Endodermal cell (in vitro differentiated cells): ENCODE data around the gene ZBTB7C. TPM values are rescaled to one million over a fixed set of nuclear protein-coding genes. Genes with fewer than 3 reads are reported as not detected.

ENCODE experiments used
- DNase-seq: peaks from one replicate; pipeline ENCODE4 v3.0.0-alpha.2; 2017
- H3K27ac ChIP-seq: 2 replicates; pipeline ENCODE4 v1.5.1; 2013; ENCODE audit warnings: mild to moderate bottlenecking, low read depth, low read length, moderate library complexity
- H3K27me3 ChIP-seq: 2 replicates; pipeline ENCODE4 v1.6.1; 2013; ENCODE audit warnings: mild to moderate bottlenecking, low read length, moderate library complexity; ENCODE audit not compliant: insufficient read depth, control insufficient read depth, poor library complexity, severe bottlenecking
- H3K36me3 ChIP-seq: 2 replicates; pipeline ENCODE4 v1.7.0; 2013; ENCODE audit warnings: mild to moderate bottlenecking, low read length, moderate library complexity; ENCODE audit not compliant: control insufficient read depth, insufficient read depth
- H3K4me1 ChIP-seq: one replicate; pipeline ENCODE4 v1.7.0; 2013; ENCODE audit warnings: low read length; ENCODE audit not compliant: control insufficient read depth, insufficient read depth
- H3K4me3 ChIP-seq: 2 replicates; pipeline ENCODE4 v1.5.1; 2013; ENCODE audit warnings: mild to moderate bottlenecking, low read length, moderate library complexity
- H3K9ac ChIP-seq: 2 replicates; pipeline ENCODE4 v1.6.1; 2013; ENCODE audit warnings: mild to moderate bottlenecking, low read length, moderate library complexity; ENCODE audit not compliant: poor library complexity, severe bottlenecking; ENCODE audit errors: extremely low read depth
- H3K9me3 ChIP-seq: 2 replicates; pipeline ENCODE4 v1.6.1; 2013; ENCODE audit warnings: mild to moderate bottlenecking, low read length, moderate library complexity; ENCODE audit not compliant: control insufficient read depth
- H3K27ac Mint-ChIP-seq: 2 replicates; pipeline ENCODE4 v1.8.0; 2020; ENCODE audit warnings: mixed read lengths
- H3K27me3 Mint-ChIP-seq: 2 replicates; pipeline ENCODE4 v1.8.0; 2021; ENCODE audit warnings: mild to moderate bottlenecking, mixed read lengths; ENCODE audit not compliant: insufficient read depth
- H3K36me3 Mint-ChIP-seq: 2 replicates; pipeline ENCODE4 v1.8.0; 2020; ENCODE audit warnings: low read depth, mixed read lengths
- H3K4me1 Mint-ChIP-seq: 2 replicates; pipeline ENCODE4 v1.8.0; 2020; ENCODE audit warnings: mixed read lengths
- H3K4me3 Mint-ChIP-seq: 2 replicates; pipeline ENCODE4 v1.8.0; 2020; ENCODE audit warnings: mild to moderate bottlenecking, moderate library complexity, mixed read lengths
- H3K9me3 Mint-ChIP-seq: 2 replicates; pipeline ENCODE4 v1.8.0; 2020; ENCODE audit warnings: mild to moderate bottlenecking, mixed read lengths
- WGBS, 2 experiments: methylation state at CpG; one replicate each; pipeline versions ENCODE4 v1.1.5 to v1.1.7; 2013; ENCODE audit warnings: missing lambda C conversion rate in 2 of 2, mixed read lengths in 1 of 2; ENCODE audit not compliant: insufficient coverage in 1 of 2, insufficient read length in 1 of 2; 5-methylcytosine and 5-hydroxymethylcytosine counted together
- total RNA-seq, 2 donors: library from RNA; stranded (reverse); fragmentation: NEBNext Ultra II Directional in 1 of 2; extraction: Animal tissue kit (Norgen Biotek cat#: 25700) in 1 of 2; gene quantifications; 2 replicates in 1 of 2; 3 replicates in 1 of 2; pipeline ENCODE4 v1.2.1, GENCODE V29; 2021
- TF ChIP-seq, protein P1 (sequence below): fragments of 200-600 bp; sonication (generic); conservative IDR thresholded peaks from 2 replicates; pipeline ENCODE4 v1.5.0; 2021; ENCODE audit warnings: antibody characterized with exemption, mild to moderate bottlenecking

ZBTB7C gene
- total RNA-seq, 2 donors from 2014 or later, result 0.31 to 0.62 TPM

DNA sequence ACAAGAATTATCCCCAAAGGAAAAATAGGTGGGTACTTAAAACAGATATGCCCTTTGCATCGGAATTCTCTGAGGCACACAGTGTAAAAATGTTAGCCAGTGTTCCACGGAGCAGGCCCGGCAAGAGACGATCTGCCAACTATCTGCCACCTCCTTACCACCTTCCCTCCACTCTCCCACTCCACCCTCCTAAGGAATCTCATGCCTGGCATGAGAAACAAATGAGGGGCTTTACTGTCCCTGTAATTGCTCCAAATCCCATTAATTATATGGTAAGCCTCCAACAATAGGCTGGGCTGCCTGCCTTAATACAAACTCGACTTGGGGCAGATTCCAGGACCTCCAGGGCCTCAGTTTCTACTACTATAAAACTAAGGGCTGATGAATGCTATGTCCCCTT, 102.3 kb downstream of the ZBTB7C start:
- Mint-ChIP-seq H3K27me3 (peaks cover 13% of the 10 kb centered on the region), H3K36me3 (no peaks in the 10 kb centered on the region), H3K4me3 (no peak overlapping the region), H3K27ac (no peak overlapping the region), H3K9me3 (no peaks in the 10 kb centered on the region), H3K4me1 (peaks cover 26% of the 10 kb centered on the region)
- TF ChIP-seq, protein P1, sequence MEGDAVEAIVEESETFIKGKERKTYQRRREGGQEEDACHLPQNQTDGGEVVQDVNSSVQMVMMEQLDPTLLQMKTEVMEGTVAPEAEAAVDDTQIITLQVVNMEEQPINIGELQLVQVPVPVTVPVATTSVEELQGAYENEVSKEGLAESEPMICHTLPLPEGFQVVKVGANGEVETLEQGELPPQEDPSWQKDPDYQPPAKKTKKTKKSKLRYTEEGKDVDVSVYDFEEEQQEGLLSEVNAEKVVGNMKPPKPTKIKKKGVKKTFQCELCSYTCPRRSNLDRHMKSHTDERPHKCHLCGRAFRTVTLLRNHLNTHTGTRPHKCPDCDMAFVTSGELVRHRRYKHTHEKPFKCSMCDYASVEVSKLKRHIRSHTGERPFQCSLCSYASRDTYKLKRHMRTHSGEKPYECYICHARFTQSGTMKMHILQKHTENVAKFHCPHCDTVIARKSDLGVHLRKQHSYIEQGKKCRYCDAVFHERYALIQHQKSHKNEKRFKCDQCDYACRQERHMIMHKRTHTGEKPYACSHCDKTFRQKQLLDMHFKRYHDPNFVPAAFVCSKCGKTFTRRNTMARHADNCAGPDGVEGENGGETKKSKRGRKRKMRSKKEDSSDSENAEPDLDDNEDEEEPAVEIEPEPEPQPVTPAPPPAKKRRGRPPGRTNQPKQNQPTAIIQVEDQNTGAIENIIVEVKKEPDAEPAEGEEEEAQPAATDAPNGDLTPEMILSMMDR, result no peak
- peaks cover 7% of the 10 kb centered on the region for H3K4me1 ChIP-seq
- H3K9me3 ChIP-seq, result no peaks in the 10 kb centered on the region
- DNase-seq, result peak; percentile 26
- no peaks in the 10 kb centered on the region for H3K36me3 ChIP-seq
- H3K27ac ChIP-seq, result no peak overlapping the region
- H3K27me3 ChIP-seq, result no peaks in the 10 kb centered on the region
- 83 to 93% methylated on average over 2 to 5 of the region's 5 CpGs for WGBS, 2 experiments
- no peak overlapping the region for H3K9ac ChIP-seq
- no peak overlapping the region for H3K4me3 ChIP-seq

GRCh38 chr18:48304906-48305693, 104.1 kb downstream of the ZBTB7C start:
- Mint-ChIP-seq H3K27ac (no peak overlapping the region), H3K4me3 (no peak overlapping the region), H3K36me3 (no peaks in the 10 kb centered on the region), H3K4me1 (peaks cover 31% of the 10 kb centered on the region), H3K9me3 (no peaks in the 10 kb centered on the region), H3K27me3 (peaks cover 4% of the 10 kb centered on the region)
- WGBS, 2 experiments, result 93 to 94% methylated on average over 14 to 16 of the region's 16 CpGs
- Histone ChIP-seq H3K36me3 (no peaks in the 10 kb centered on the region), H3K4me1 (peaks cover 7% of the 10 kb centered on the region), H3K27ac (no peak overlapping the region), H3K9me3 (no peaks in the 10 kb centered on the region), H3K27me3 (no peaks in the 10 kb centered on the region), H3K9ac (no peak overlapping the region), H3K4me3 (no peak overlapping the region)
- DNase-seq, result peak; percentile 33
- TF ChIP-seq, protein P1, result no peak

DNA sequence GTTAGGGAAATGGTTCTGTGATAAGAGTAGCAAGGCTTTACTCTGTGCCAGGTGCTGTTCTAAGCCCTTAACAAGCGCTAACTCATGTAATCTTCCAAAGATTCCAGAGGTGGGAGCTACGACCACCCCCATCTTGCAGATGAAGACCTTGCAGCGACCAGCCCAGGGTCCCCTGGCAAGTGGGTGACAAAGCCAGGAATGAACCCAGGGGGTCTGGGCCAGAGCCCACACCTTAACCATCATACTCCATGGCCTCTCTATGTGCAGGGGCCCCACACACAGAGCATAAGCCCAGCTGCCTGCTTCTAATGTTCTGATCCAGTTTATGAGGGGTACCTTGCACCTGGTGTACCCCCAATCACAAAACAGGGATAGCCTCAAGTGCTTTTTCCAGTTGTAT, 105.3 kb downstream of the ZBTB7C start:
- WGBS, 2 experiments, result 73 to 100% methylated on average over 1 to 3 of the region's 3 CpGs
- no peak overlapping the region for H3K4me3 Mint-ChIP-seq
- TF ChIP-seq, protein P1, result no peak
- Histone ChIP-seq H3K4me1 (peaks cover 7% of the 10 kb centered on the region), H3K9me3 (no peaks in the 10 kb centered on the region), H3K4me3 (no peak overlapping the region), H3K27me3 (peaks cover 4% of the 10 kb centered on the region), H3K27ac (no peak overlapping the region), H3K36me3 (no peaks in the 10 kb centered on the region), H3K9ac (no peak overlapping the region)
- H3K27ac Mint-ChIP-seq, result no peak overlapping the region
- peaks cover 26% of the 10 kb centered on the region for H3K4me1 Mint-ChIP-seq
- H3K36me3 Mint-ChIP-seq, result no peaks in the 10 kb centered on the region
- peaks cover 4% of the 10 kb centered on the region for H3K27me3 Mint-ChIP-seq
- DNase-seq, result no peak
- no peaks in the 10 kb centered on the region for H3K9me3 Mint-ChIP-seq
